AG04449 (cell line): ENCODE measurements around the gene DMBT1.
"Not testable (repeated sequence)": the region's sequence is repeated elsewhere in the genome, so short reads cannot be mapped to it uniquely, and the experiment has no call there.

Source experiments
- CTCF ChIA-PET: fragments of 350-600 bp; formaldehyde crosslinking; extraction: SDS; loops from one replicate; lab custom pipeline; 2021; ENCODE audit warnings: antibody characterized with exemption; lab: Yijun Ruan, JAX
- POLR2A ChIA-PET: fragments of 400-600, 350-600 bp; formaldehyde crosslinking; extraction: SDS; loops from one replicate; lab custom pipeline; 2020; ENCODE audit warnings: antibody characterized with exemption, inconsistent platforms; lab: Yijun Ruan, JAX
- DNase-seq: peaks from one replicate; pipeline ENCODE4 v3.0.0-alpha.2; 2010; ENCODE audit warnings: low read depth, low spot score
- H3K4me3 ChIP-seq: 2 replicates; pipeline ENCODE4 v1.5.1; 2011; ENCODE audit warnings: low read depth, mild to moderate bottlenecking, control low read depth, low read length
- CTCF ChIP-seq: IDR thresholded peaks from one replicate; pipeline ENCODE4 v1.5.1; 2011; ENCODE audit warnings: mild to moderate bottlenecking, moderate library complexity, low read length, control low read depth, inconsistent platforms; ENCODE audit not compliant: insufficient read depth; ENCODE audit errors: missing control alignments

DMBT1 gene

GRCh38 chr10:122590153-122590552 is 29.6 kb downstream of the DMBT1 start:
- no peak overlapping the region for H3K4me3 ChIP-seq
- no peak for TF ChIP-seq CTCF
- no peak for DNase-seq
- POLR2A ChIA-PET: interaction anchor here (0.6 kb wide), 1 partner anchor 289 kb away, joined by 3 read pairs; no protein-coding TSS in a partner anchor
- CTCF ChIA-PET: no interaction called here

- TF ChIP-seq CTCF: no peak
- POLR2A ChIA-PET: no interaction called here
- CTCF ChIA-PET: interaction anchor here (1.0 kb wide), 1 partner anchor 26 kb away, joined by 3 read pairs; no protein-coding TSS in a partner anchor
- no peak overlapping the region for H3K4me3 ChIP-seq
- DNase-seq: no peak
Measured at GRCh38 chr10:122591736-122592135, 31.2 kb downstream of the DMBT1 start.

GRCh38 chr10:122592161-122592560 is 31.6 kb downstream of the DMBT1 start:
- POLR2A ChIA-PET: no interaction called here

GRCh38 chr10:122617476-122618270 is 57.1 kb downstream of the DMBT1 start:
- no peak for TF ChIP-seq CTCF
- ChIA-PET POLR2A (no interaction called here), CTCF (no interaction called here)
- H3K4me3 ChIP-seq: no peak overlapping the region
- no peak for DNase-seq

More at GRCh38 chr10:122592161-122592560, 31.6 kb downstream of the DMBT1 start:
- no peak for DNase-seq
- CTCF ChIA-PET: no interaction called here
- H3K4me3 ChIP-seq: no peak overlapping the region
- TF ChIP-seq CTCF: no peak

GRCh38 chr10:122618461-122619165 is 58.1 kb downstream of the DMBT1 start:
- no peak overlapping the region for H3K4me3 ChIP-seq
- no peak for TF ChIP-seq CTCF
- no peak for DNase-seq
- ChIA-PET POLR2A (no interaction called here), CTCF (no interaction called here)

- H3K4me3 ChIP-seq, CTCF ChIA-PET, POLR2A ChIA-PET, DNase-seq: not testable (repeated sequence)
Measured at GRCh38 chr10:122620961-122621360, 60.4 kb downstream of the DMBT1 start.
